Ascending aorta (tissue), 2 donors: ENCODE measurements around the gene PLXNA1. TPM values are rescaled to one million over a fixed set of nuclear protein-coding genes. Genes with fewer than 3 reads are reported as not detected.

ENCODE experiments used
- DNase-seq, 2 donors: peaks; one replicate each; pipeline ENCODE4 v3.0.0-alpha.2; 2019; ENCODE audit warnings: low spot score in 2 of 2
- H3K27ac ChIP-seq, 2 donors: fragments of 200-600 bp; sonication (generic); one replicate each; pipeline ENCODE4 v1.5.1; 2016 to 2017; ENCODE audit warnings: mild to moderate bottlenecking in 1 of 2
- H3K27me3 ChIP-seq: fragments of 200-600 bp; sonication (generic); one replicate; pipeline ENCODE4 v1.5.1; 2017
- H3K36me3 ChIP-seq, 2 donors: fragments of 200-600 bp; sonication (generic); one replicate each; pipeline ENCODE4 v1.5.1; 2016
- H3K4me1 ChIP-seq, 2 donors: fragments of 200-600 bp; sonication (generic); one replicate each; pipeline ENCODE4 v1.5.1; 2016 to 2017; ENCODE audit warnings: mild to moderate bottlenecking in 1 of 2
- H3K4me3 ChIP-seq, 2 donors: fragments of 200-600 bp; sonication (generic); one replicate each; pipeline ENCODE4 v1.5.1; 2016 to 2017; ENCODE audit warnings: mild to moderate bottlenecking in 1 of 2
- H3K9me3 ChIP-seq, 2 donors: fragments of 200-600 bp; sonication (generic); one replicate each; pipeline ENCODE4 v1.5.1; 2016
- intact Hi-C: fragments of 100-400 bp; cut with DNase I; formaldehyde crosslinking; loops from one replicate; pipeline ENCODE4 v1.15.1; 2023
- total RNA-seq: library from RNA; depleted of rRNA; stranded (reverse); fragments of >200 nt; gene quantifications from one replicate; pipeline ENCODE4 v1.1.0, GENCODE V29; 2016
- TF ChIP-seq, protein P1 (sequence below), 3 experiments: fragments of 200-600 bp in 2 of 3; fragments of 450-650 bp in 1 of 3; sonication (generic) in 2 of 3; IDR thresholded peaks; one replicate each; pipeline ENCODE4 v1.5.1; 2016 to 2019; ENCODE audit warnings: antibody characterized with exemption in 3 of 3, mild to moderate bottlenecking in 1 of 3, moderate library complexity in 1 of 3

The PLXNA1 gene
- total RNA-seq, 1 donor from 2014 or later, result 79.8 TPM

DNA sequence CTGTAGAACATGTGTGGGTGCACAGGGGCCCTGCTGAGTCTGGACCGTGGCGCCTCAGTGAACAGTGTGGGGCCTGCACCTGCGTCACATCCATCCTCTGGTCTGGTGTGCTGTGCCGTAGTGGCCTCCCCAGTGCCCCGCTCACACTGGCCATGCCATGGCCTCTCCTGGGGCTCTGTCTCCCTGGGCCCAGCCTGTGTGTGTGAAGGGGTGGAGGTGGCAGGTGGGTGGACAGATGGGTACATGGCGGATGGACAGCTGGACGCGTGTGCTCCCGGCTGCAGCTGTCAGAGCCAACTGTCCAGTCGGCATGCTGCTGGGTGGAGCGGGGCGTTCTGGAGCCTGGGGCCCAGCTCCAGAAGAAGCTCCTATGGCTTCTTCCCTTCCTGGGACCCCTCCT is 17.8 kb downstream of the PLXNA1 start:
- H3K27me3 ChIP-seq, result no peaks in the 10 kb centered on the region
- peak overlapping the region; percentile 85 to 95 for H3K27ac ChIP-seq
- H3K9me3 ChIP-seq, result no peaks in the 10 kb centered on the region
- peaks cover 30 to 79% of the 10 kb centered on the region in 2 donors for H3K4me1 ChIP-seq
- DNase-seq, result no peak
- intact Hi-C loops, result loop anchor here (10.0 kb wide), 1 partner anchor 526 kb away; the partner anchor contains the start of gene ZXDC
- no peaks in the 10 kb centered on the region for H3K36me3 ChIP-seq
- TF ChIP-seq, protein P1, sequence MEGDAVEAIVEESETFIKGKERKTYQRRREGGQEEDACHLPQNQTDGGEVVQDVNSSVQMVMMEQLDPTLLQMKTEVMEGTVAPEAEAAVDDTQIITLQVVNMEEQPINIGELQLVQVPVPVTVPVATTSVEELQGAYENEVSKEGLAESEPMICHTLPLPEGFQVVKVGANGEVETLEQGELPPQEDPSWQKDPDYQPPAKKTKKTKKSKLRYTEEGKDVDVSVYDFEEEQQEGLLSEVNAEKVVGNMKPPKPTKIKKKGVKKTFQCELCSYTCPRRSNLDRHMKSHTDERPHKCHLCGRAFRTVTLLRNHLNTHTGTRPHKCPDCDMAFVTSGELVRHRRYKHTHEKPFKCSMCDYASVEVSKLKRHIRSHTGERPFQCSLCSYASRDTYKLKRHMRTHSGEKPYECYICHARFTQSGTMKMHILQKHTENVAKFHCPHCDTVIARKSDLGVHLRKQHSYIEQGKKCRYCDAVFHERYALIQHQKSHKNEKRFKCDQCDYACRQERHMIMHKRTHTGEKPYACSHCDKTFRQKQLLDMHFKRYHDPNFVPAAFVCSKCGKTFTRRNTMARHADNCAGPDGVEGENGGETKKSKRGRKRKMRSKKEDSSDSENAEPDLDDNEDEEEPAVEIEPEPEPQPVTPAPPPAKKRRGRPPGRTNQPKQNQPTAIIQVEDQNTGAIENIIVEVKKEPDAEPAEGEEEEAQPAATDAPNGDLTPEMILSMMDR (IDR thresholded peaks at IDR 0.05), result no peak
- no peak overlapping the region for H3K4me3 ChIP-seq

DNA sequence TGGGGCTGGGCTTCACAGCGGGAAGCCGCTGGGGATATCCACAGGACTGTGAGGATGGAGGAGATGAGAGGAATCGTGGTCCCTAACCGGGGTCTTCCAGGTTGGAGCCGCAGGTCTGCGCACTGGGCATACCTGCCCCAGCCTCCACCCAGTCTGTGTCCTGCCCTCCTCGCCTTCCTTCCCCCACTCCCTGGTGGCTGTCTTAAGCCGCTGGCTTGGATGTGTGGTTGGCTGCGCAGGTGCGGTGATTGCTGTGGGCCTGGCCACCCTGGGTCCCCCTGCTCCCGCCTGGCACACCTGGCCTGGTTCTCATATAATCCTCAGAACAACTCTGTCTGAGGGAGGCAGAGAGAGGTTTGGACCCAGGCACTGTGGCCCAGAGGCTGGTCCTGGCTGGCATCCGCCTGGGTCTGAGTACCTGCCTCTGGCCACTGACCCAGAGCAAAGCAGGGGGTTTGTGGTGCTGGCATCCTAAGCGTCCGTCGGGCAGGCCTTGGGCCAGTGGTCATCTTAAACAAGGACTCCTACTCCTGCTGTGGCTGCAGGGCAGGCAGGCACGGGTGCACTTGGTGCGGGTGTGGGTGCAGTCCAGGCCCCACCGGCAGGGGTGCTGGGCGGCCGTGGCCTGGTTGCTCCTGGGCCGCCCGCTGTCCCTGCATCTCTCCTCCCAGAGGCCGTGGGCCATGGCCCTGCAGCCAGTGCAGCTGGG is 18.7 kb downstream of the PLXNA1 start:
- DNase-seq, result no peak
- Histone ChIP-seq H3K4me3 (peak overlapping the region in 1 of 2 donors; percentile 38), H3K27ac (peak overlapping the region; percentile 85 to 95), H3K36me3 (no peaks in the 10 kb centered on the region), H3K9me3 (no peaks in the 10 kb centered on the region), H3K27me3 (no peaks in the 10 kb centered on the region), H3K4me1 (peaks cover 29 to 71% of the 10 kb centered on the region in 2 donors)
- intact Hi-C loops, result loop anchor here (1.0 to 10.0 kb wide), 3 partner anchors 10 to 527 kb away; partner anchors contain the start of gene ZXDC
- TF ChIP-seq, protein P1 (IDR thresholded peaks at IDR 0.05), result peak in 1 of 3 experiments; percentile 12

DNA sequence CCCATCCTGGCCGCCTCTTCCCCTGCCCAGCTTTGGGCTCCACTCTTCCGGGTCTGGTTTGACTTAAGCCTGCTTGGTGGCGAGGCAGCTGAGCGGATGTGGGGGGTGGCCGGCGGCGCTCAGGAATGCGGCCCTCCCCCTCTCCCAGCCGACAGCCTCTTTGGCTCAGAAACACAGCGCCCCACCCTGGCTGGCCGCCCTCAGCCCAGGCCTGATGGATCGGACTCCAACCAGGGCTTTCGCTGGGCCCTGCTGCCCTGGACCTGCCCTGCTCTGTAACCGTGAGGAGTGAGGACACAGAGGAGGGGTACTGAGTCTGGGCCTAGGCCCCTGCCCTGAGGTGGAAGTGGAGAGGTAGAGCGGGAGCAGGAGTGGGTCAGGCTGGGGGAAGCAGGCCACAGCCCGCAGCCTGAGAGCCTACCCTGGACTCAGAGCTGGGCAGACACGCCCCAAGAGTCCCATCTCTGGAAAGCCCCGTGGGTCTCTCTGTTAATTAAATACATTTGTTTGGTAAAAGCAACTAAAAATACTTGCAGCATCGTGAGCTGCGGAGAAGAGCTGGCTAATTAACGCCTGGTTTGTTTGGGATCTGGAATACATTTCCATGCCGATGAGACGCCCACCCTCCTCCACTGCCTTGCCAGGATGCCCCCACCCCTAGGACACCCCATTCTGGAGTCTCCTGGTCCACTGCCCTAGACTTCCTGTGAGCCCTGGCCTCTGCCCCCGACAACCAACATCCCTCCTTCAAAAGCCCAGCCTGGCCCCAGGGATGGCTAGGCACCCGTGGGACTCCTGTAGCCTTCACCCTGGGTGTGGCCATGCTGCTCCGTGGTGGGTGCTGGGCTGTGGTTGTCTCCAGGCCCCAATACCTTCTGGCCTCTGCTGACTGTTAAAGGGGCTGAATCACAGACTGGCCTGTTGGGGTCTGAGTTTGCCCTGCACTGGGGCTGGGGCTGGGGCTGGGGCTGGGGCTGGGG is 19.6 kb downstream of the PLXNA1 start:
- intact Hi-C loops, result loop anchor here (1.0 to 10.0 kb wide), 3 partner anchors 9 to 528 kb away; partner anchors contain the start of gene ZXDC
- Histone ChIP-seq H3K4me3 (peak overlapping the region in 1 of 2 donors; percentile 38), H3K36me3 (no peaks in the 10 kb centered on the region), H3K27ac (peak overlapping the region; percentile 85 to 95), H3K27me3 (no peaks in the 10 kb centered on the region), H3K4me1 (peaks cover 26 to 70% of the 10 kb centered on the region in 2 donors), H3K9me3 (no peaks in the 10 kb centered on the region)
- TF ChIP-seq, protein P1 (IDR thresholded peaks at IDR 0.05), result peak; percentile 8 to 61 (median 52)
- DNase-seq, result peak; percentile 38 to 95

DNA sequence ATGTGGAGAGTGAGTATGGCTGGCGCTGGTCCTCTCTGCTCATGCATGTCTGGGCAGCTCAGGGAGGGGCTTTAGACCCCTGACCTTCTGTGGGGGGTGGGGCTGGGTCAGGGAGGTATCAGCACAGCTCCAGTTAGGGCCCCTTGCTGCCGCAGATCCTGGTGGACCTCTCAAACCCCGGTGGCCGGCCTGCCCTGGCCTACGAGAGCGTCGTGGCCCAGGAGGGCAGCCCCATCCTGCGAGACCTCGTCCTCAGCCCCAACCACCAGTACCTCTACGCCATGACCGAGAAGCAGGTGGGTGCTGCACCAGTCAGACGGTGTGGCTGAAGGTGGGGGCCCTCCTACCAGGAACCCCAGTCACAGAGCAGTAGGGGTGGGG is 20.2 kb downstream of the PLXNA1 start:
- H3K36me3 ChIP-seq, result peaks cover 0 to 4% of the 10 kb centered on the region in 2 donors
- peak overlapping the region; percentile 85 to 95 for H3K27ac ChIP-seq
- DNase-seq, result no peak
- no peaks in the 10 kb centered on the region for H3K9me3 ChIP-seq
- peaks cover 26 to 71% of the 10 kb centered on the region in 2 donors for H3K4me1 ChIP-seq
- H3K4me3 ChIP-seq, result no peak overlapping the region
- intact Hi-C loops, result loop anchor here (10.0 kb wide), 1 partner anchor 528 kb away; the partner anchor contains the start of gene ZXDC
- H3K27me3 ChIP-seq, result no peaks in the 10 kb centered on the region
- TF ChIP-seq, protein P1 (IDR thresholded peaks at IDR 0.05), result no peak

DNA sequence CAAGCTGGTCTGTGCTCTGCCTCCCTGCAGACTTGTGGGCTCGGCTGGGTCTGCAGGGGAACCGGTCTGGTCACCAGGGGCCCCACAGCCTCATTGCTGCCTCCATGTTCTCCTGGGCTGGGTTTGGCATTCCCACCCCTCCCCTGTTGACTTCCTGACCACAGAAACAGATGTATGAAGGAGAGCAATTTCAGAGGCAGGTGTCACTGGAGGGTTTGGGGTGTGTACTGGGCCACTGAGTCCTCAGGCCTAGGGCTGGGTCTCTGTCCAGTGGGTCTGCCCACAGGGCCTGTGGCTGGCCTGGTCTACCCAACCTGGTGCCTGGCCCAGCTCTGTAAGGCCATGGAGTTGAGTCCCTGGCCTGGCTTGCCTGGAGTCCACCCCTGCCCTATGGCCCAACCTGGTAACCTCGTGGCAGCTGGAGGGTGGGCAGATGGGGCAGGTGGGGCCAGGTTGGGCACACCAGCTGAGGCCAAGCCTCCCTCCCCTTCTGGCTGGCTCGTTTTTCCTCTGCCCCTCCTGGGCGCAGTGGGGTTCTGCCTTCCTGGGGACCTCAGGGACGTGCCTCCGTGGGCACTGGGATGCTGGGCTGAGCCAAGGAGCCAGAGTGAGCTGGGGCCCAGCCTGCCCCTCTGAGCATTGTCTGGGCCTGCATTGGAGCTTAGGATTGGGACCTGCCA is 20.8 kb downstream of the PLXNA1 start:
- TF ChIP-seq, protein P1 (IDR thresholded peaks at IDR 0.05), result no peak
- DNase-seq, result no peak
- intact Hi-C loops, result loop anchor here (10.0 kb wide), 1 partner anchor 529 kb away; the partner anchor contains the start of gene ZXDC
- H3K36me3 ChIP-seq, result peaks cover 0 to 7% of the 10 kb centered on the region in 2 donors
- H3K27ac ChIP-seq, result peak overlapping the region; percentile 85 to 95
- H3K9me3 ChIP-seq, result no peaks in the 10 kb centered on the region
- no peak overlapping the region for H3K4me3 ChIP-seq
- no peaks in the 10 kb centered on the region for H3K27me3 ChIP-seq
- H3K4me1 ChIP-seq, result peaks cover 26 to 71% of the 10 kb centered on the region in 2 donors
